NCI-H2107 (cell line): ENCODE measurements around the gene CKMT2.

Experiments used
- DNase-seq: peaks from one replicate; lab custom pipeline; 2025; lab: John Stamatoyannopoulos, UW

Gene CKMT2

GRCh38 chr5:81308836-81309235 is 75.7 kb downstream of the CKMT2 start:
- DNase-seq, result no peak

GRCh38 chr5:81310402-81311063 is 77.4 kb downstream of the CKMT2 start:
- DNase-seq, result no peak

- no peak for DNase-seq
Observed at GRCh38 chr5:81313278-81313677, 80.2 kb downstream of the CKMT2 start.

- no peak for DNase-seq
Observed at GRCh38 chr5:81313686-81314085, 80.6 kb downstream of the CKMT2 start.

GRCh38 chr5:81314581-81314980 is 81.5 kb downstream of the CKMT2 start:
- no peak for DNase-seq

- no peak for DNase-seq
Observed at GRCh38 chr5:81315336-81315735, 82.2 kb downstream of the CKMT2 start.

- DNase-seq, result no peak
Observed at GRCh38 chr5:81315830-81316229, 82.7 kb downstream of the CKMT2 start.
